Stimulated activated CD8-positive, alpha-beta memory T cell treated with anti-CD3 and anti-CD28 coated beads, Interleukin-4, amount 100 ng/mL, for 1 hour (primary cell): ENCODE results near the gene PFN2.
"Not testable (repeated sequence)": the region's sequence is repeated elsewhere in the genome, so short reads cannot be mapped to it uniquely, and the experiment has no call there.

Source experiments
- DNase-seq, 2 donors: peaks; one replicate each; pipeline ENCODE4 v3.0.0-alpha.2; 2020; ENCODE audit warnings: low read depth in 2 of 2, low spot score in 1 of 2

PFN2 gene

GRCh38 chr3:149969110-149969939, 1.4 kb downstream of the PFN2 start:
- DNase-seq: no peak

- no peak for DNase-seq
These were observed 2.5 kb downstream of the PFN2 start for GRCh38 chr3:149968216-149968615.

- no peak for DNase-seq
These were observed 3.5 kb downstream of the PFN2 start for GRCh38 chr3:149967086-149967685.

GRCh38 chr3:149965278-149965677, 5.4 kb downstream of the PFN2 start:
- no peak for DNase-seq

GRCh38 chr3:149964291-149964690, 6.4 kb downstream of the PFN2 start:
- DNase-seq: no peak

- DNase-seq: no peak
These were observed 7.2 kb downstream of the PFN2 start for GRCh38 chr3:149963485-149963884.

- no peak for DNase-seq
These were observed 11.3 kb downstream of the PFN2 start for GRCh38 chr3:149959443-149959842.

- no peak for DNase-seq
These were observed 12.4 kb downstream of the PFN2 start for GRCh38 chr3:149958171-149958796.

- DNase-seq: no peak
These were observed 13.2 kb downstream of the PFN2 start for GRCh38 chr3:149957361-149958125.

GRCh38 chr3:149955449-149955848, 15.2 kb downstream of the PFN2 start:
- no peak for DNase-seq

- DNase-seq: no peak
These were observed 15.9 kb downstream of the PFN2 start for GRCh38 chr3:149954812-149955211.

GRCh38 chr3:149949181-149949580, 21.5 kb downstream of the PFN2 start:
- DNase-seq: no peak

- no peak for DNase-seq
These were observed 23.5 kb downstream of the PFN2 start for GRCh38 chr3:149947231-149947630.

GRCh38 chr3:149943966-149944365, 26.7 kb downstream of the PFN2 start:
- not testable (repeated sequence) for DNase-seq

GRCh38 chr3:149942409-149942808, 28.3 kb downstream of the PFN2 start:
- DNase-seq: no peak

GRCh38 chr3:149941946-149942345, 28.7 kb downstream of the PFN2 start:
- DNase-seq: no peak

GRCh38 chr3:149941186-149941585, 29.5 kb downstream of the PFN2 start:
- no peak for DNase-seq

GRCh38 chr3:149938392-149939055, 32.2 kb downstream of the PFN2 start:
- not testable (repeated sequence) for DNase-seq

GRCh38 chr3:149936812-149937230, 33.9 kb downstream of the PFN2 start:
- DNase-seq: no peak

GRCh38 chr3:149934524-149934923, 36.2 kb downstream of the PFN2 start:
- no peak for DNase-seq

- DNase-seq: no peak
These were observed 36.8 kb downstream of the PFN2 start for GRCh38 chr3:149933858-149934257.
